Right lobe of liver (tissue), 4 donors: ENCODE measurements around the gene IPPK.

ENCODE experiments used
- CTCF ChIP-seq, 4 donors: fragments of 200-600 bp in 3 of 4; fragments of 450-650 bp in 1 of 4; IDR thresholded peaks; one replicate each; pipeline versions ENCODE4 v1.5.1 to v1.8.0; 2016 to 2022; ENCODE audit warnings: antibody characterized with exemption in 4 of 4, mild to moderate bottlenecking in 2 of 4
- POLR2A ChIP-seq: fragments of 450-650 bp; IDR thresholded peaks from one replicate; pipeline ENCODE4 v1.6.1; 2017; ENCODE audit warnings: antibody characterized with exemption, mild to moderate bottlenecking
- donor health status: DM: no; HTN: no; CAD: no.
- donor health status: DM: no; HTN: no; CAD: no.
- donor health status: DM: no; HTN: yes; CAD: no.

GRCh38 chr9:92617195-92617813 is 52.6 kb downstream of the IPPK start:
- TF ChIP-seq CTCF (IDR thresholded peaks at IDR 0.05) (no peak), POLR2A (no peak)
